Small intestine (tissue), 7 donors: ENCODE data around the gene AUTS2. TPM values are rescaled to one million over a fixed set of nuclear protein-coding genes. Genes with fewer than 3 reads are reported as not detected.

Source experiments
- DNase-seq, 2 donors: peaks; one replicate each; pipeline versions ENCODE4 v3.0.0 to v3.0.0-alpha.2; 2013
- FAIRE-seq: peaks from 2 replicates; lab custom pipeline; 2012; peaks lifted over from hg19 to GRCh38; lab: Jason Lieb, UNC
- H3K27ac ChIP-seq, 3 donors: one replicate each; pipeline ENCODE4 v1.5.1; 2013; ENCODE audit warnings: low read length in 2 of 3, mild to moderate bottlenecking in 2 of 3, control low read depth in 1 of 3, inconsistent platforms in 1 of 3, low read depth in 1 of 3, moderate library complexity in 1 of 3
- H3K27me3 ChIP-seq, 3 donors: one replicate each; pipeline ENCODE4 v1.6.1; 2013; ENCODE audit warnings: low read length in 3 of 3, inconsistent platforms in 1 of 3; ENCODE audit not compliant: control insufficient read depth in 3 of 3, insufficient read depth in 3 of 3
- H3K36me3 ChIP-seq, 3 donors: one replicate each; pipeline ENCODE4 v1.6.1; 2013; ENCODE audit warnings: low read length in 3 of 3, inconsistent platforms in 1 of 3, low read depth in 1 of 3, mild to moderate bottlenecking in 1 of 3, moderate library complexity in 1 of 3; ENCODE audit not compliant: control insufficient read depth in 3 of 3, insufficient read depth in 2 of 3
- H3K4me1 ChIP-seq, 3 donors: one replicate each; pipeline ENCODE4 v1.6.1; 2013; ENCODE audit warnings: low read length in 2 of 3, inconsistent platforms in 1 of 3, low read depth in 1 of 3, mild to moderate bottlenecking in 1 of 3, moderate library complexity in 1 of 3; ENCODE audit not compliant: control insufficient read depth in 3 of 3, insufficient read depth in 2 of 3
- H3K4me3 ChIP-seq, 3 donors: one replicate each; pipeline ENCODE4 v1.5.1; 2013; ENCODE audit warnings: low read length in 3 of 3, control low read depth in 1 of 3, inconsistent platforms in 1 of 3, low read depth in 1 of 3, mild to moderate bottlenecking in 1 of 3, moderate library complexity in 1 of 3
- H3K9me3 ChIP-seq, 2 donors: one replicate each; pipeline ENCODE4 v1.6.1; 2013; ENCODE audit warnings: low read depth in 1 of 2, low read length in 1 of 2; ENCODE audit not compliant: control insufficient read depth in 2 of 2, insufficient read depth in 1 of 2
- WGBS, 3 donors: extraction: QIAGEN DNeasy Blood & Tissue Kit; methylation state at CpG; one replicate each; pipeline ENCODE4 v1.1.7; 2013; 5-methylcytosine and 5-hydroxymethylcytosine counted together
- polyA plus RNA-seq, 4 donors: library from polyadenylated mRNA; stranded (reverse) in 3 of 4; unstranded in 1 of 4; fragments of 200-250 nt in 3 of 4; fragments of 120-200 nt in 1 of 4; gene quantifications; one replicate each; pipeline versions ENCODE4 v1.2.1 to v1.2.3, GENCODE V29; 2013
- donor health status: healthy with polysubstance abuse.
- donor health status: control.
- donor health status: control.
- donor health status: Bipolar disorder and iron deficiency.
- donor health status: healthy.

The AUTS2 gene
- polyA plus RNA-seq, 4 donors, result 4.9 to 43.5 (median 13.6) TPM

DNA sequence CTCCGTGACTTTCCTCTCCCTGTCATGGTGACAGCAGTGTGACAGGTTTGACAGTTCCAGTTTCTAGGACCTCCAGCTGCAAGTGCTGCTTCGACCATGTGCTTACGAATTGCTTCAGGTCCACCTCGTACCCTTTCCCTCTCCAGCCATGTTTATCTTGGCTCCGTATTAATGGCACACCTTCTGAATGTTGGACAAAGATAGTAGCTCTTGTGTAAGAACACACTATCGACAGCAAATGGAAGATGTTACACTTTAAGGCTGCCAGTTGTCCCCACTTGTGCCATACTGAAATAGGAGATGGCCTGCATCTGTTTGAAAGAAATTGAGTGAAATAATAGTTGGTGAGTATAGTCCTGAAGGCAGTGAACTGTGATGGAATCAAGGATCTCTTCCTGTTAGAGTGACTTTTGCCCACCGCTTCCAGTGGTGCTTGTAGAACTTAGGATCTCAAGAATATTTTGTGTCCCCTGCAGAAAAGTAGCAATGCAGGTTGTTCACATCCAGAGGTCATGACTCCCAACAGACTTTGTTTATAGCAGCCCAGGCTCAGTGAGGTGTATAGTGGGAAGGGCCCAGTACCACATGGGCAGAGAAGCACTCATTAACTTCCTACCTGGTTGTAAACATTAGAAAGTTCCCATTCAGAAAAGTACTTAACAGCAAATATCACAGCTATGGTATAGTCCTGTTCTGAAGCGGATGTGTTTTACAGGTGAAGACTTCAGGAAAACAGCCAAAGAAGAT is 904.0 kb downstream of the AUTS2 start:
- H3K4me3 ChIP-seq, result no peak overlapping the region
- H3K9me3 ChIP-seq, result no peaks in the 10 kb centered on the region
- H3K4me1 ChIP-seq, result no peaks in the 10 kb centered on the region
- DNase-seq (no peak), FAIRE-seq (no peak)
- no peaks in the 10 kb centered on the region for H3K27me3 ChIP-seq
- H3K27ac ChIP-seq, result no peak overlapping the region
- H3K36me3 ChIP-seq, result peaks cover 0 to 2% (median 0%) of the 10 kb centered on the region in 3 donors
- WGBS, 3 donors, result 90 to 92% (median 90%) methylated on average over 8 of the region's 8 CpGs

DNA sequence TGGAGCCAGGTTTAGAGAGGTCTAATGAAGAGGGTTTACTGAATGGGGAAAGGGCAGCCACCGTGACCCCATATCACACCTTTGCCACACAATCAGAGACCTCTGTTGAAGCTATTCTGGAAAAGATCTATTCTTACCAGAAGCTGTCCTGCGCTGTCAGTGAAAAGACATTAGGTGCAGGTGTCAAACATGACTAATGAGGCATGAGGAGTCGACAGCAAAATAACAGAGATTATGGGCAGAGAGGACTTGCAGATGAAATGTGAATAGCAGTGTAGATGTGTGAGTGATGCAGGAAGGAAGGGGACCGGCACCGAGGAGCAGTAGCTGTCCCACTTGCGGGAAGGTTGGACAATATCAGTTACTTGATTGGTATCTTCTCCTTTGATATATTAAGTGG is 906.0 kb downstream of the AUTS2 start:
- 92 to 96% (median 93%) methylated on average over 6 of the region's 6 CpGs for WGBS, 3 donors
- Histone ChIP-seq H3K27me3 (no peaks in the 10 kb centered on the region), H3K4me3 (no peak overlapping the region), H3K4me1 (no peaks in the 10 kb centered on the region), H3K36me3 (peaks cover 0 to 2% (median 0%) of the 10 kb centered on the region in 3 donors), H3K9me3 (no peaks in the 10 kb centered on the region), H3K27ac (no peak overlapping the region)
- FAIRE-seq (no peak), DNase-seq (no peak)

DNA sequence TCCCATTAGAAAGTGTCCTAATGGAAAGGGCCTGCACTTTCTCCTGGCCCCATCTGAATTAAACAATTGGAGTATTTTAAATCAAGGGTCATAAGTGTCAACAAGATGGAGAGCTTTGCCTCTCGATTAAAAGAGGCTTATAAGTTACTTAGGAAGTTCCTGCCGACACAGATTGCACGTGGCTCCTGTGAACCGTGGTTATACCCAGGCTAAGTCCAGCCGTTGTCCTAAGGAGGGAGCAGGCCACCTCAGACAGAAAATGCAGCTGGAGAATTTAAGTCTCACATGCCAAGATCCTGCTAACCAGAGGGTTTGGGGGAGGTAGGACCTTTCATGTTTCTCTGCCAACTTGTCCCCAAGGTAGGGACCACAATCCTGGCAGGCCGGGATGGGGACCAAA is 907.2 kb downstream of the AUTS2 start:
- no peaks in the 10 kb centered on the region for H3K4me1 ChIP-seq
- no peak overlapping the region for H3K4me3 ChIP-seq
- DNase-seq, result no peak
- no peaks in the 10 kb centered on the region for H3K9me3 ChIP-seq
- H3K36me3 ChIP-seq, result peaks cover 0 to under 1% (median 0%) of the 10 kb centered on the region in 3 donors
- FAIRE-seq, result no peak
- no peak overlapping the region for H3K27ac ChIP-seq
- WGBS, 3 donors, result 77 to 81% (median 77%) methylated on average over 6 of the region's 6 CpGs
- no peaks in the 10 kb centered on the region for H3K27me3 ChIP-seq

DNA sequence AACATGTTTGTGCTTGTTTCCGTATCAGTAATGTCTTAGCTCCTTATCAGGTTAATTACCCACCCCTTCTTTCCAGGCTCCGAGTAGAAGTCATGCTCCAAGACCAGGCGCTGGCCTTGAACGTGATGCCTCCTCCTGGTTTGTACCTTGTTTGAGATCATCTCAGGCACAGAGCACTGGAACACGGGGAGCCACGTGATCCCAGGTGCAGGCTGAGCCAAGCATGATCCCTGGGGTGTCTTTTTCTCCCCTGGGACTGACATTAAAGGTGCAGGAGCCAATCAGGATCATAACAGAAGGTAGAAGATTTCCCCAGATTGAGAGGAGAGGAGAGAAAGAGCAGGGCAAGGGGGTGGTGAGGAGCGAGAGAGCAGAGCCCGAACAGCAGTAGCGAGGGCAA is 907.6 kb downstream of the AUTS2 start:
- WGBS, 3 donors, result 62 to 84% (median 77%) methylated on average over 9 of the region's 9 CpGs
- DNase-seq (peak in 1 of 2 donors; percentile 7), FAIRE-seq (no peak)
- Histone ChIP-seq H3K27me3 (no peaks in the 10 kb centered on the region), H3K4me1 (no peaks in the 10 kb centered on the region), H3K9me3 (no peaks in the 10 kb centered on the region), H3K4me3 (no peak overlapping the region), H3K27ac (no peak overlapping the region), H3K36me3 (no peaks in the 10 kb centered on the region)

DNA sequence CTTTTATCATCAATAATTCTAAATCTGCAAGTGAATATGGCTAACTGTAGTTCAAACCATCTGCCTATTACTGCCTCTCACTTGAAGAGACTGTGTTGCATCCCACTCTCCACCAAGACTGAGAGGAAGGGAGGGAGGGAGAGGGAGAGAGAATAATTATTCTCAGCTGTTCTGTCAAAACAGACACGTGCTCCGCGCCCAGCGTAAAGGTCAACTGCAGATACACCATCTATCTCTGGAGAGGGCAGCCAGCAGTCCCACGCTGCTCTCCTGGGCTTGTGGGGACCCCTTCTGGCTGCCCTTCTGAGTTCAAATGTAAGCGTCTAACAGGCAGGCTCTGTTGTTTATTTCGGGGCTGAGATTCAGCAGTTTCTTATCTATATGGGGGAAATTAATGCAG is 908.2 kb downstream of the AUTS2 start:
- FAIRE-seq (no peak), DNase-seq (peak; percentile 64 to 69)
- Histone ChIP-seq H3K27me3 (no peaks in the 10 kb centered on the region), H3K9me3 (no peaks in the 10 kb centered on the region), H3K4me1 (no peaks in the 10 kb centered on the region), H3K36me3 (no peaks in the 10 kb centered on the region), H3K27ac (no peak overlapping the region), H3K4me3 (no peak overlapping the region)
- 20 to 65% (median 45%) methylated on average over 7 of the region's 7 CpGs for WGBS, 3 donors

DNA sequence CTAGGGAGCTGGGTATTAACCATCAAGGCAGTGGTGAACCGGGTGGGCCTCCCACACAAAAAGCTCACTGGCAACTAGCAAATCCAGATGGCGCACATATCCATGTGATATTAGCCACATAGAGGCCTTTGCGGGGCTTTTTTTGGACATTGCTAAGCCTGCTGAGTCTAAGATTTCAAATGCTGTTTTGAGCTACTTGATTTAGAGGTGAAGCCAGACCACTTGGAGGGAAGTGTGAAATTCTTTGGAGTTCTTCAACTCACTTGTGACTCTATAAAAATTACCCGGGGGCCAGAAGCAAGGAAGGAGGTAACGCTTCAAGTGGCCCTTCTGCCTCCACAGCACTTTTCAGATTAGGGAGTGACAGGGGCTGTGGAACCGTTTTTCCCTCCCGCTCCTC is 913.9 kb downstream of the AUTS2 start:
- no peaks in the 10 kb centered on the region for H3K27me3 ChIP-seq
- FAIRE-seq (no peak), DNase-seq (no peak)
- peaks cover 0 to 2% of the 10 kb centered on the region in 2 donors for H3K9me3 ChIP-seq
- WGBS, 3 donors, result 88 to 92% (median 92%) methylated on average over 7 of the region's 7 CpGs
- H3K27ac ChIP-seq, result no peak overlapping the region
- no peaks in the 10 kb centered on the region for H3K36me3 ChIP-seq
- H3K4me1 ChIP-seq, result no peaks in the 10 kb centered on the region
- no peak overlapping the region for H3K4me3 ChIP-seq

DNA sequence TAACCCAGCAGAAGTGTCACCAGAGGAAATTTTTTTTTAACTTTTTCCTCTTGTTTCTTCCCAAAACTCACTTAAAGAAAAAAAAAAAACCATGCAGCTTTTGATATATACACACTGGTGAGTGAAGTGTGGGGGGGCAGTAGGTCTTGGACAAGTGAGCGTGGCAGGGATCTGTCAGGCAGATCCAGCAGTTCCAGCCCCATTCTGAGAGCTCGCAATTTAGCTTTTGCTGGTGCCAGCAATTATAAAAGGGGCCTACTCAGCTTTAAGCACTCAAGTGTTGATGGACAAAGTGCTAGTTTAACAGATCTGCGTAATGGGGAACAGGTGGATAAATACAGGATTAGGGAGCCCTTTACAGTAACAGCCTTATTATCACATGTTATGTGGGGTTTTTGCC is 914.5 kb downstream of the AUTS2 start:
- no peak overlapping the region for H3K27ac ChIP-seq
- 87 to 96% (median 90%) methylated on average over 3 of the region's 3 CpGs for WGBS, 3 donors
- H3K4me1 ChIP-seq, result no peaks in the 10 kb centered on the region
- no peaks in the 10 kb centered on the region for H3K27me3 ChIP-seq
- no peak for DNase-seq
- no peak for FAIRE-seq
- no peaks in the 10 kb centered on the region for H3K36me3 ChIP-seq
- peaks cover 0 to 2% of the 10 kb centered on the region in 2 donors for H3K9me3 ChIP-seq
- H3K4me3 ChIP-seq, result no peak overlapping the region

DNA sequence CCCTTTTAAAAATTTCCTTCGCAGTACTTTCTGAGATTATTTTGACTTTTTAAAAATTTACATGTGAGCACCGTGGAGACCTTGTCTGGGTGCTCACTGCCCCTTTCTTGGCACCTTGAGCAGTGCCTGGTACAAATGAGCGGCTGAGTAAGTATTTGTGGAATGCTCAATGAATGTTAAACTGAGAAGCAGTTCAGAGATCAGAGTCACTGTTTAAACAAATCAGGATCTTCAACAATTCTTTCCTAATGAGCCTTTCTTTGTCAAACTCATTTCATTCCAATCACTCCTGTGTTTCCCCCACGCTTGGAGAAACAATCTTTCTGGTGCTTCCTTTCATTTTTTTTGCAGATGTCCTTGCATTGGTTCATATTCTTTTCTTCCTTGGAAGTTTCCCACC is 922.3 kb downstream of the AUTS2 start:
- H3K9me3 ChIP-seq, result no peaks in the 10 kb centered on the region
- H3K4me1 ChIP-seq, result no peaks in the 10 kb centered on the region
- 76 to 87% (median 83%) methylated on average over 4 of the region's 4 CpGs for WGBS, 3 donors
- no peaks in the 10 kb centered on the region for H3K27me3 ChIP-seq
- peaks cover 0 to under 1% (median 0%) of the 10 kb centered on the region in 3 donors for H3K36me3 ChIP-seq
- DNase-seq, result no peak
- H3K4me3 ChIP-seq, result no peak overlapping the region
- FAIRE-seq, result no peak
- H3K27ac ChIP-seq, result no peak overlapping the region
